Nephron (organoid): ENCODE measurements around the gene CD274.

Source experiments
- H3K27ac Mint-ChIP-seq, 3 experiments: 2 replicates each; pipeline ENCODE4 v1.8.0; 2020; ENCODE audit warnings: mixed read lengths in 3 of 3, mild to moderate bottlenecking in 2 of 3, moderate library complexity in 1 of 3
- H3K27me3 Mint-ChIP-seq: 2 replicates; pipeline ENCODE4 v1.8.0; 2021; ENCODE audit warnings: low read depth, mild to moderate bottlenecking, moderate library complexity, mixed read lengths
- H3K36me3 Mint-ChIP-seq: 2 replicates; pipeline ENCODE4 v1.8.0; 2020; ENCODE audit warnings: low read depth, mixed read lengths
- H3K4me1 Mint-ChIP-seq: 2 replicates; pipeline ENCODE4 v1.8.0; 2020; ENCODE audit warnings: mixed read lengths
- H3K4me3 Mint-ChIP-seq, 3 experiments: 2 replicates each; pipeline ENCODE4 v1.8.0; 2020; ENCODE audit warnings: mild to moderate bottlenecking in 3 of 3, mixed read lengths in 3 of 3, moderate library complexity in 2 of 3
- H3K9me3 Mint-ChIP-seq: 2 replicates; pipeline ENCODE4 v1.8.0; 2020; ENCODE audit warnings: mixed read lengths
- TF ChIP-seq, protein P1 (sequence below), 3 experiments: fragments of 200-600 bp; sonication (generic); IDR thresholded peaks; one replicate each; pipeline ENCODE4 v1.5.0; 2021; ENCODE audit warnings: antibody characterized with exemption in 3 of 3; ENCODE audit not compliant: unreplicated experiment in 3 of 3

CD274 gene

DNA sequence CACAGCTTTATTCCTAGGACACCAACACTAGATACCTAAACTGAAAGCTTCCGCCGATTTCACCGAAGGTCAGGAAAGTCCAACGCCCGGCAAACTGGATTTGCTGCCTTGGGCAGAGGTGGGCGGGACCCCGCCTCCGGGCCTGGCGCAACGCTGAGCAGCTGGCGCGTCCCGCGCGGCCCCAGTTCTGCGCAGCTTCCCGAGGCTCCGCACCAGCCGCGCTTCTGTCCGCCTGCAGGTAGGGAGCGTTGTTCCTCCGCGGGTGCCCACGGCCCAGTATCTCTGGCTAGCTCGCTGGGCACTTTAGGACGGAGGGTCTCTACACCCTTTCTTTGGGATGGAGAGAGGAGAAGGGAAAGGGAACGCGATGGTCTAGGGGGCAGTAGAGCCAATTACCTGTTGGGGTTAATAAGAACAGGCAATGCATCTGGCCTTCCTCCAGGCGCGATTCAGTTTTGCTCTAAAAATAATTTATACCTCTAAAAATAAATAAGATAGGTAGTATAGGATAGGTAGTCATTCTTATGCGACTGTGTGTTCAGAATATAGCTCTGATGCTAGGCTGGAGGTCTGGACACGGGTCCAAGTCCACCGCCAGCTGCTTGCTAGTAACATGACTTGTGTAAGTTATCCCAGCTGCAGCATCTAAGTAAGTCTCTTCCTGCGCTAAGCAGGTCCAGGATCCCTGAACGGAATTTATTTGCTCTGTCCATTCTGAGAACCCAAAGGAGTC lies at the start of gene CD274:
CD274 (plus strand) TSS at position 184 of the 733 bp plus-strand sequence. CDS start 5,572 bp downstream, outside the sequence.
- peaks cover 9% of the 10 kb centered on the region for H3K27me3 Mint-ChIP-seq
- peak within 1 kb of the TSS; percentile 80 to 87 (median 84) for H3K4me3 Mint-ChIP-seq
- H3K36me3 Mint-ChIP-seq: no peaks in the 10 kb centered on the region
- peak within 1 kb of the TSS in 1 of 3 experiments; percentile 34 for H3K27ac Mint-ChIP-seq
- TF ChIP-seq, protein P1, sequence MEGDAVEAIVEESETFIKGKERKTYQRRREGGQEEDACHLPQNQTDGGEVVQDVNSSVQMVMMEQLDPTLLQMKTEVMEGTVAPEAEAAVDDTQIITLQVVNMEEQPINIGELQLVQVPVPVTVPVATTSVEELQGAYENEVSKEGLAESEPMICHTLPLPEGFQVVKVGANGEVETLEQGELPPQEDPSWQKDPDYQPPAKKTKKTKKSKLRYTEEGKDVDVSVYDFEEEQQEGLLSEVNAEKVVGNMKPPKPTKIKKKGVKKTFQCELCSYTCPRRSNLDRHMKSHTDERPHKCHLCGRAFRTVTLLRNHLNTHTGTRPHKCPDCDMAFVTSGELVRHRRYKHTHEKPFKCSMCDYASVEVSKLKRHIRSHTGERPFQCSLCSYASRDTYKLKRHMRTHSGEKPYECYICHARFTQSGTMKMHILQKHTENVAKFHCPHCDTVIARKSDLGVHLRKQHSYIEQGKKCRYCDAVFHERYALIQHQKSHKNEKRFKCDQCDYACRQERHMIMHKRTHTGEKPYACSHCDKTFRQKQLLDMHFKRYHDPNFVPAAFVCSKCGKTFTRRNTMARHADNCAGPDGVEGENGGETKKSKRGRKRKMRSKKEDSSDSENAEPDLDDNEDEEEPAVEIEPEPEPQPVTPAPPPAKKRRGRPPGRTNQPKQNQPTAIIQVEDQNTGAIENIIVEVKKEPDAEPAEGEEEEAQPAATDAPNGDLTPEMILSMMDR (IDR thresholded peaks at IDR 0.05; ENCODE audit: unreplicated experiment in 3 of 3): peak; percentile 41 to 63 (median 48)
- H3K4me1 Mint-ChIP-seq: peaks cover 6% of the 10 kb centered on the region
- H3K9me3 Mint-ChIP-seq: no peaks in the 10 kb centered on the region

DNA sequence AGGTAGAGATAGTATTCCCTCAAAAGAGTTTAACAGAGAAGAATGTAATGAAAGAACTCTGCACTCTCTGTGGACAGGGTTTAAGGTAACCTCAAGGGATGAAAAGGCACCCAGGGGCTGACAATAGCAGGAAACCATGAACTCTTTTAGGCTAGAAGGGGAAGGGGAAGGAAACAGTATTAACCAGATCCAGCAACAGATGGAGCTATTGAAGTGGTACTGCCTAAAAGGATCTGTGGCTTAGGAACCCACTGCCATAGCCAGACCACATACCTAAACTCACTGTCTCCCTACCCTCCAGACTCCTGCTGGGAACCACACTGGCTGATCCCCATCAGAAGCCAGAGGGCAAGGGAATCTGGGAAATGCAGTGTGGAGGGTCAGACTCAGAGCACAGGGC lies 48.1 kb upstream of the CD274 start:
- TF ChIP-seq, protein P1 (IDR thresholded peaks at IDR 0.05; ENCODE audit: unreplicated experiment in 3 of 3): no peak
- Mint-ChIP-seq H3K36me3 (peaks cover 17% of the 10 kb centered on the region), H3K4me3 (no peak overlapping the region), H3K9me3 (peaks cover 26% of the 10 kb centered on the region), H3K4me1 (no peaks in the 10 kb centered on the region), H3K27ac (no peak overlapping the region), H3K27me3 (no peaks in the 10 kb centered on the region)

DNA sequence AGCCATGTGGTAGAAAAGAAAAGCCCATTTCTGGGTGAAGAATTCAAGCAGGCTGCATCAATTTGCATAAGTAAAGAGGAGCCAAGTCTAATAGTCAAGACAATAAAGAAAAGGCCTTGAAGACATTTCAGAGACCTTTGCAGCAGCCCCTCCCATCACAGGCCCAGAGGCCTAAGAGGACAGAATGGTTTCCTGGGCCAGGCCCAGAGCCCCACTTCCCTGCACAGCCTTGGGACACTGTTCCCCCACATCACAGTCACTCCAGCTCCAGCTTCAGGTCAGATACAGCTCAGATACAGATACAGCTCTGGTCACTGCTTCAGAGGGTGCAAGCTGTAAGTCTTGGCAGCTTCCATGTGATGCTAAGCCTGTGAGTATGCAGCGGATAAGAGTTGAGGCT lies 41.7 kb upstream of the CD274 start:
- no peaks in the 10 kb centered on the region for H3K4me1 Mint-ChIP-seq
- H3K9me3 Mint-ChIP-seq: peaks cover 50% of the 10 kb centered on the region
- H3K27ac Mint-ChIP-seq: no peak overlapping the region
- TF ChIP-seq, protein P1 (IDR thresholded peaks at IDR 0.05; ENCODE audit: unreplicated experiment in 3 of 3): no peak
- no peak overlapping the region for H3K4me3 Mint-ChIP-seq
- peaks cover 57% of the 10 kb centered on the region for H3K36me3 Mint-ChIP-seq
- no peaks in the 10 kb centered on the region for H3K27me3 Mint-ChIP-seq

DNA sequence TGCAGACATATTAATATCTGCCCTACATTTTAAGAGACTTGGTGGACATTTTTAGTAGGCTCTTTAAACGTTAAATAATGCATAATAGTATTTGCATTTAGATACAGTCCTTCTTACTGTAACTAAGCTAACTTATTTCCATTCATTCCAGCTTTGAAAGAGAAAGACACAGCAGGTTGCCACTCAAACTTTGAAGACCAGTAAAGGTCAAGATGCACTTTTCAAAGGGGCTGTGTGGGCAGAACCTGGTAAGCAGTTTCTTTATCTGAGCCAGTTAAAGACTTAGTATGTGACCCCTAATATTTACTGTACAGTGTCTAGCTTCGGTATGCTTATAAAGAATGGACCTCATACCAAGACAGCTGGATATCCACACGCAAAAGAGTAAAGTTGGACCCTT lies 33.4 kb upstream of the CD274 start:
- peaks cover 25% of the 10 kb centered on the region for H3K36me3 Mint-ChIP-seq
- H3K27ac Mint-ChIP-seq: no peak overlapping the region
- TF ChIP-seq, protein P1 (IDR thresholded peaks at IDR 0.05; ENCODE audit: unreplicated experiment in 3 of 3): no peak
- H3K27me3 Mint-ChIP-seq: no peaks in the 10 kb centered on the region
- H3K9me3 Mint-ChIP-seq: peaks cover 23% of the 10 kb centered on the region
- no peaks in the 10 kb centered on the region for H3K4me1 Mint-ChIP-seq
- H3K4me3 Mint-ChIP-seq: no peak overlapping the region

DNA sequence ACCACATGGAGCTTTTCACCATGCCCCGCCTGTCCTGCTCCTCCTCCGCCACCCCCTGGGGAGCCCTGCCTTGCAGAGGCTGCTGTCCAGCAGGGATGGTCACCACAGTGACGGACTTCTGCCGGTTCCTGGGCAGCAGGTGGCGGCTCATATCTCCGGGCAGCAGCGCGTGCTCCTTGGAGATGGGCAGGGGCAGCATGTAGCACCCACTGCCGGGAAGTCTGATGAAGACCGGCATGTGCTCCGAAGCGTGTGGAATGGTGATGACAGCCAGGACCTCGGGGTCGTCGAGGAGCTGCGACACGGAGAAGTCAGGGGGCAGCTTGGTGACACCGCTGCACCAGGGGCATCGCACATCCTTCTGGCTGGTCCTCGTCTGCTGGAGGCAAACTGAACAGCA lies 31.9 kb upstream of the CD274 start:
- H3K36me3 Mint-ChIP-seq: peaks cover 14% of the 10 kb centered on the region
- no peaks in the 10 kb centered on the region for H3K4me1 Mint-ChIP-seq
- no peaks in the 10 kb centered on the region for H3K27me3 Mint-ChIP-seq
- peaks cover 11% of the 10 kb centered on the region for H3K9me3 Mint-ChIP-seq
- H3K27ac Mint-ChIP-seq: no peak overlapping the region
- no peak overlapping the region for H3K4me3 Mint-ChIP-seq
- TF ChIP-seq, protein P1 (IDR thresholded peaks at IDR 0.05; ENCODE audit: unreplicated experiment in 3 of 3): no peak

DNA sequence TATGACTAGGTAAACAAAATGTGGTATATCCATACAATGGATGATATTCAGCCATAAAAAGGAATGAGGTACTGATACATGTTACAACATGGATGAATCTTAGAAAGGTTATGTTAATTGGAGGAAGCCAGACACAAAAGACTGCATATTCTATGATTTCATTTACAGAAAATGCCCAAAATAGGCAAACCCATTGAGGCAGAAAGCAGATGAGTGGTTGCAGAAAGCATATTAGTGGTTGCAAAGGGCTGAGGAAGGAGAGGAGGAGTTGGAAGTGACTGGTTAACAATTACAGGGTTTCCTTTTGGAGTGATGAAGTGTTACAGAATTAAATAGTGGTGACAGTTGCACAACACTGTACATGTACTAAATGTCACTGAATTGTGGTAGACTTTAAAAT lies 30.4 kb upstream of the CD274 start:
- H3K4me3 Mint-ChIP-seq: no peak overlapping the region
- no peaks in the 10 kb centered on the region for H3K4me1 Mint-ChIP-seq
- H3K36me3 Mint-ChIP-seq: peaks cover 11% of the 10 kb centered on the region
- TF ChIP-seq, protein P1 (IDR thresholded peaks at IDR 0.05; ENCODE audit: unreplicated experiment in 3 of 3): no peak
- peaks cover 8% of the 10 kb centered on the region for H3K9me3 Mint-ChIP-seq
- no peak overlapping the region for H3K27ac Mint-ChIP-seq
- H3K27me3 Mint-ChIP-seq: no peaks in the 10 kb centered on the region
